KMS-11 (cell line): Measurements from ENCODE around the gene CACNA1A.
"Not testable (repeated sequence)": the region's sequence is repeated elsewhere in the genome, so short reads cannot be mapped to it uniquely, and the experiment has no call there.

Source experiments
- H2AFZ ChIP-seq: fragments of 200-600 bp; sonication (generic); 2 replicates; pipeline ENCODE4 v1.6.1; 2016; ENCODE audit warnings: antibody characterized with exemption, mixed run types, low read depth
- H3K27ac ChIP-seq: fragments of 200-600 bp; sonication (generic); 2 replicates; pipeline ENCODE4 v1.6.1; 2016; ENCODE audit warnings: mild to moderate bottlenecking, mixed run types
- H3K27me3 ChIP-seq: fragments of 200-600 bp; sonication (generic); 2 replicates; pipeline ENCODE4 v1.6.1; 2017; ENCODE audit warnings: mild to moderate bottlenecking, low read depth, mixed run types, moderate library complexity; ENCODE audit not compliant: insufficient read depth
- H3K36me3 ChIP-seq: fragments of 200-600 bp; sonication (generic); 2 replicates; pipeline ENCODE4 v1.6.1; 2017; ENCODE audit warnings: mild to moderate bottlenecking, mixed run types; ENCODE audit not compliant: insufficient read depth
- H3K4me1 ChIP-seq: fragments of 200-600 bp; sonication (generic); 2 replicates; pipeline ENCODE4 v1.6.1; 2016; ENCODE audit warnings: mild to moderate bottlenecking, low read depth, mixed run types; ENCODE audit not compliant: poor library complexity, severe bottlenecking
- H3K4me2 ChIP-seq: fragments of 200-600 bp; sonication (generic); 2 replicates; pipeline ENCODE4 v1.7.0; 2016; ENCODE audit warnings: mild to moderate bottlenecking, mixed run types
- H3K4me3 ChIP-seq: fragments of 200-600 bp; sonication (generic); IDR thresholded peaks from 2 replicates; pipeline ENCODE4 v1.6.1; 2017; ENCODE audit warnings: low read depth, low read length, mixed read lengths; ENCODE audit not compliant: insufficient read depth
- H3K79me2 ChIP-seq: fragments of 200-600 bp; sonication (generic); 2 replicates; pipeline ENCODE4 v1.6.1; 2016; ENCODE audit warnings: low read depth, mixed run types; ENCODE audit not compliant: insufficient read depth
- H3K9ac ChIP-seq: fragments of 200-600 bp; sonication (generic); 2 replicates; pipeline ENCODE4 v1.6.1; 2016; ENCODE audit warnings: mild to moderate bottlenecking, mixed run types
- H4K20me1 ChIP-seq: fragments of 200-600 bp; sonication (generic); 2 replicates; pipeline ENCODE4 v1.6.1; 2016; ENCODE audit warnings: mild to moderate bottlenecking, mixed run types; ENCODE audit not compliant: insufficient read depth
- CTCF ChIP-seq: fragments of 200-600 bp; sonication (generic); conservative IDR thresholded peaks from 2 replicates; pipeline ENCODE4 v1.6.1; 2017; ENCODE audit warnings: low read depth, mild to moderate bottlenecking, antibody characterized with exemption, low read length, moderate library complexity, mixed read lengths

CACNA1A gene

GRCh38 chr19:13207846-13208671 lies 298.2 kb downstream of the CACNA1A start:
- Histone ChIP-seq H3K4me3 (no peak overlapping the region), H2AFZ (no peak overlapping the region)
- TF ChIP-seq CTCF: no peak

GRCh38 chr19:13207237-13207845 lies 298.9 kb downstream of the CACNA1A start:
- Histone ChIP-seq H3K9ac (no peak overlapping the region), H3K79me2 (no peaks in the 10 kb centered on the region), H3K27me3 (peaks cover 61% of the 10 kb centered on the region), H3K4me2 (no peak overlapping the region; the same call in 1 of the 2 replicates), H2AFZ (no peak overlapping the region), H3K27ac (no peak overlapping the region), H3K4me1 (peaks cover 12% of the 10 kb centered on the region), H3K4me3 (no peak overlapping the region), H3K36me3 (no peaks in the 10 kb centered on the region), H4K20me1 (no peaks in the 10 kb centered on the region)
- TF ChIP-seq CTCF: no peak

More at GRCh38 chr19:13207846-13208671, 298.2 kb downstream of the CACNA1A start:
- no peaks in the 10 kb centered on the region for H4K20me1 ChIP-seq
- H3K36me3 ChIP-seq: no peaks in the 10 kb centered on the region
- H3K27me3 ChIP-seq: peaks cover 64% of the 10 kb centered on the region
- peaks cover 12% of the 10 kb centered on the region for H3K4me1 ChIP-seq
- H3K27ac ChIP-seq: no peak overlapping the region
- no peak overlapping the region for H3K9ac ChIP-seq
- peak overlapping the region; percentile 42; the same call in 1 of the 2 replicates for H3K4me2 ChIP-seq
- no peaks in the 10 kb centered on the region for H3K79me2 ChIP-seq

- Histone ChIP-seq H2AFZ (no peak overlapping the region), H3K4me1 (peaks cover 12% of the 10 kb centered on the region), H3K27me3 (peaks cover 61% of the 10 kb centered on the region), H3K79me2 (no peaks in the 10 kb centered on the region), H3K9ac (no peak overlapping the region), H3K4me3 (no peak overlapping the region), H3K4me2 (no peak overlapping the region), H3K27ac (no peak overlapping the region), H4K20me1 (no peaks in the 10 kb centered on the region), H3K36me3 (no peaks in the 10 kb centered on the region)
- no peak for TF ChIP-seq CTCF
These were observed 299.7 kb downstream of the CACNA1A start for GRCh38 chr19:13206587-13206986.

- H3K27ac ChIP-seq, H2AFZ ChIP-seq, H3K9ac ChIP-seq, H3K79me2 ChIP-seq, H3K4me1 ChIP-seq, H4K20me1 ChIP-seq, H3K4me2 ChIP-seq, H3K4me3 ChIP-seq, H3K36me3 ChIP-seq: not testable (repeated sequence)
- H3K27me3 ChIP-seq: peaks cover 49% of the 10 kb centered on the region
These were observed 304.2 kb downstream of the CACNA1A start for GRCh38 chr19:13202112-13202511.

GRCh38 chr19:13198634-13199033 lies 307.6 kb downstream of the CACNA1A start:
- H3K4me3 ChIP-seq: no peak overlapping the region
- no peak overlapping the region for H3K9ac ChIP-seq

More at GRCh38 chr19:13198634-13199033, 307.6 kb downstream of the CACNA1A start:
- H3K4me2 ChIP-seq: no peak overlapping the region
- no peaks in the 10 kb centered on the region for H3K79me2 ChIP-seq
- H4K20me1 ChIP-seq: no peaks in the 10 kb centered on the region
- H3K27ac ChIP-seq: no peak overlapping the region
- H3K27me3 ChIP-seq: peaks cover 29% of the 10 kb centered on the region
- TF ChIP-seq CTCF: no peak
- H2AFZ ChIP-seq: no peak overlapping the region
- H3K4me1 ChIP-seq: peaks cover 6% of the 10 kb centered on the region
- no peaks in the 10 kb centered on the region for H3K36me3 ChIP-seq
